BE2C (cell line): ENCODE results near the gene OR4C5.
"Not testable (repeated sequence)": the region's sequence is repeated elsewhere in the genome, so short reads cannot be mapped to it uniquely, and the experiment has no call there.

Experiments used
- DNase-seq: peaks from one replicate; pipeline ENCODE4 v3.0.0-alpha.2; 2020
- H3K27me3 ChIP-seq: fragments of 250-450 bp; sonication (Bioruptor Pico); 2 replicates; pipeline ENCODE4 v1.5.1; 2020; ENCODE audit warnings: mild to moderate bottlenecking
- H3K36me3 ChIP-seq: fragments of 250-450 bp; sonication (Bioruptor Pico); 2 replicates; pipeline ENCODE4 v1.5.1; 2020; ENCODE audit warnings: mild to moderate bottlenecking
- H3K4me1 ChIP-seq: fragments of 250-450 bp; sonication (Bioruptor Pico); 2 replicates; pipeline ENCODE4 v1.5.1; 2020
- H3K4me3 ChIP-seq: 2 replicates; pipeline ENCODE4 v1.5.1; 2011; ENCODE audit warnings: low read depth, low read length
- H3K9me3 ChIP-seq: fragments of 250-450 bp; sonication (Bioruptor Pico); 2 replicates; pipeline ENCODE4 v1.5.1; 2020
- CTCF ChIP-seq: IDR thresholded peaks from 2 replicates; pipeline ENCODE4 v1.5.1; 2012; ENCODE audit warnings: mild to moderate bottlenecking, low read depth, low read length

The OR4C5 gene

GRCh38 chr11:48341466-48341865 lies 24.8 kb downstream of the OR4C5 start:
- no peaks in the 10 kb centered on the region for H3K4me1 ChIP-seq
- H3K4me3 ChIP-seq: no peak overlapping the region
- H3K27me3 ChIP-seq: no peaks in the 10 kb centered on the region
- no peak for TF ChIP-seq CTCF
- no peaks in the 10 kb centered on the region for H3K9me3 ChIP-seq
- H3K36me3 ChIP-seq: no peaks in the 10 kb centered on the region
- no peak for DNase-seq

DNA sequence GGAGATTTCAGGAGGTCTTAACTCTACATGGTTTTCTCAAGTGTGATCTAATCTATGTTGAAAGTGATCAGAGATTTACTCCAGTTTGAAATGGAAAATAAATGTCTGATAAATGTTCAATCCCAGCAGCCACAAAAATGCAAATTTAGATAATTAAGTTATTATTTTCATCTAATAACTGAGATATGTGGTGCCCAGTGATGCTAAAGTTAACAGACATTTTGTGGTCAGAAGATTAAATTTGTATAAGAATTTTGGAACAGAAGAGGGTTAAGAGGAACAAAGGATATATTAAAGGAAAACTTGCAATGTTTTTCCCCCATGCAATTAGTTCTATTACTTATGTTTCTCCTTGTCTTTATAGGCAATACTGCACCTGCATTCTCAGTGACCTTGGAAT lies 41.6 kb downstream of the OR4C5 start, which contains the start of gene OR4C3:
TSS of gene OR4C3 (plus strand) at position 301 of the 400 bp plus-strand sequence. CDS start 102 bp downstream, outside the sequence.
- DNase-seq, H3K9me3 ChIP-seq: not testable (repeated sequence)

GRCh38 chr11:48319813-48320212 lies 46.5 kb downstream of the OR4C5 start:
- H3K9me3 ChIP-seq, H3K27me3 ChIP-seq, H3K4me3 ChIP-seq, H3K36me3 ChIP-seq, H3K4me1 ChIP-seq, DNase-seq: not testable (repeated sequence)

More for the DNA sequence above, 41.6 kb downstream of the OR4C5 start, which contains the start of gene OR4C3:
- not testable (repeated sequence) for H3K4me3 ChIP-seq, H3K27me3 ChIP-seq, H3K4me1 ChIP-seq, H3K36me3 ChIP-seq
